ENCODE results near the gene ARHGAP28.

The ARHGAP28 gene

DNA sequence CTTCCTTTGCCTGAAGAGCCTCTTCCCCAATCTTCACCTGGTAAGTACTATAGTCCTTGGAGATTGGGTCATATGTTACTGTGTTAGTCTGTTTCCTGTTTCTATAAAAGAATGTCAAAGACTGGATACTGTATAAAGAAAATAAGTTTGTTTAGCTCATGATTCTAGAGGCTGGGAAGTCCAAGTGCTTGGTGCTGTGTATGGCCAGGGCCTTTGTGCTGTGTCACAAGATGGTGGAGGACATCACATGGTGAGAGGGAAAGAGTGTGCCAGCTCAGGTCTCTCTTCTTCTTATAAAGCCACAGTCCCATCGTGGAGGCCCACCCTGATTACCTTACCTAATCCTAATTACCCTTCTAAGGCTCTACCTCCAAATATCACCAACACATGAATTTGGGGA lies 20.9 kb downstream of the ARHGAP28 start:
- no peak for DNase-seq (ENCODE audit: low read depth)
- TF ChIP-seq, protein P1, sequence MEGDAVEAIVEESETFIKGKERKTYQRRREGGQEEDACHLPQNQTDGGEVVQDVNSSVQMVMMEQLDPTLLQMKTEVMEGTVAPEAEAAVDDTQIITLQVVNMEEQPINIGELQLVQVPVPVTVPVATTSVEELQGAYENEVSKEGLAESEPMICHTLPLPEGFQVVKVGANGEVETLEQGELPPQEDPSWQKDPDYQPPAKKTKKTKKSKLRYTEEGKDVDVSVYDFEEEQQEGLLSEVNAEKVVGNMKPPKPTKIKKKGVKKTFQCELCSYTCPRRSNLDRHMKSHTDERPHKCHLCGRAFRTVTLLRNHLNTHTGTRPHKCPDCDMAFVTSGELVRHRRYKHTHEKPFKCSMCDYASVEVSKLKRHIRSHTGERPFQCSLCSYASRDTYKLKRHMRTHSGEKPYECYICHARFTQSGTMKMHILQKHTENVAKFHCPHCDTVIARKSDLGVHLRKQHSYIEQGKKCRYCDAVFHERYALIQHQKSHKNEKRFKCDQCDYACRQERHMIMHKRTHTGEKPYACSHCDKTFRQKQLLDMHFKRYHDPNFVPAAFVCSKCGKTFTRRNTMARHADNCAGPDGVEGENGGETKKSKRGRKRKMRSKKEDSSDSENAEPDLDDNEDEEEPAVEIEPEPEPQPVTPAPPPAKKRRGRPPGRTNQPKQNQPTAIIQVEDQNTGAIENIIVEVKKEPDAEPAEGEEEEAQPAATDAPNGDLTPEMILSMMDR (IDR thresholded peaks at IDR 0.05; ENCODE audit: low read depth, low read length, missing control alignments): no peak
- no peak overlapping the region for H3K4me3 ChIP-seq (ENCODE audit: low read depth, low read length)

DNA sequence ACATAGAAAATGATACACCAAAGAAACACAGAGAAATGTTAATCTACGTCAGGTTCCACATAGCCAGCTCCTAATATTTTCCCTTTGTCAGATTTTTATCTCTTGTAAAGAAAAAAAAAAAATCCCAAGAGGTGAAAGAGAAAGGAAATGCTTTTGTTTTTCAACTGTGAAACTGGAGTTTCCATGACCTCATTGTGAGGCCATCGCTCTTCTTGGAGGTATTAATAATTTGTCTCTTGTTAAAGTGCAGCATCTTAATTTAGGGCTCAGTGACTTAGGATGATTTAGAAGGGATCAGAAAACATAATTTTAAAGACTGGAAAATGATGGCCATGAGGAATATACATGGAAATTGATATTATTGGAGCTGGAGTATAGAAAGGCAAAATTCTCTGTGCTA lies 21.7 kb downstream of the ARHGAP28 start:
- no peak overlapping the region for H3K4me3 ChIP-seq (ENCODE audit: low read depth, low read length)
- TF ChIP-seq, protein P1 (IDR thresholded peaks at IDR 0.05; ENCODE audit: low read depth, low read length, missing control alignments): no peak
- no peak for DNase-seq (ENCODE audit: low read depth)

DNA sequence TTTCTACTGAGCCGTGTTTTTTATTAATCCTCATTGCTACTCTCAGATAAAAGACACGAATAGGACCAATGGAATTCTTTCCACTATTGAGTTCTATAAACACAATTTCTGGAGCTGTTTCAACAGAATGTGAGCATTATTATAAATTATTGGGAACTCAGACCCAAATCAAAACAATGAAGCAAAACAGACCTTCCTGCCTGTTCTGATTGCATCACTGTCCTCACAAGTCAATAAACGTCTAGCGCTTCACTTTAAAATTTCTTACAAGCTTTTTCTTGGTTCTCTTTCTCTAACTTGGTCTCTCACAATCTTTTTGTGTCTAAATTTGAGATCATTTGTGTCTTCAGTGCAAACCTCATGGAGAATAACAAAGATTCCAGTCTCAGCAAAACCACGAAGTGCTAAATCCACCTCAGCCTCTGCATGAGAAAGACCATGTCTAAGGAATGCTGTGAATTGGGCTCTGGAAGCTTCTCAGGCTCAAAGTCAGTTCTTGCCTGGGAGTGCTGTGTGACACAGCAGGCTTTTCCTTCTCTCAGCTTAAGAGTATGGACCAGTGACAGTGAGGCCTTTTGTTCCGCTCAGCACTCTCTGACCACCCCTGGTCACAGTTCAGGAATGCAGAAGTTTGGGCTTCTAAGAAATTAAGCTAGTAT lies 22.8 kb downstream of the ARHGAP28 start:
- no peak for DNase-seq (ENCODE audit: low read depth)
- no peak overlapping the region for H3K4me3 ChIP-seq (ENCODE audit: low read depth, low read length)

DNA sequence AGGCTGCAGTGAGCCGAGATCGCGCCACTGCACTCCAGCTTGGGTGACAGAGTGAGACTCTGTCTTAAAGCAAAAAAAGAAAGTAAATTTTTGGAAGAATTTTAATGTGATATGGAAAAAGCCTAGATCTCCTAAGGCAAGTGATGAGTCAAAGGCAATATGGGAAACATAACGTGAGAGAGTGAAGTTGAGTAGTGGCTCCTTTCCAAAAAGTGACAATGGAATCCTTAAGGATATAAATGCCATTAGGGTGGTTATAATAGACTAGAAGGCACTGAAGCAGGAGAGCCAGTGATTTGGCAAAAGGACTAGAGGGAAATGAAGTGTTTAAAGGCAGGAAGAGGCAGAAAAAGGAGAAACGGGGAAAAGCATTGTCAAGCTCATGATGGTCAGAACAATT lies 25.6 kb downstream of the ARHGAP28 start:
- no peak for DNase-seq (ENCODE audit: low read depth)
- TF ChIP-seq, protein P1 (IDR thresholded peaks at IDR 0.05; ENCODE audit: low read depth, low read length, missing control alignments): no peak
- H3K4me3 ChIP-seq (ENCODE audit: low read depth, low read length): no peak overlapping the region

More for the DNA sequence above, 22.8 kb downstream of the ARHGAP28 start:
- TF ChIP-seq, protein P1 (IDR thresholded peaks at IDR 0.05; ENCODE audit: low read depth, low read length, missing control alignments): no peak

DNA sequence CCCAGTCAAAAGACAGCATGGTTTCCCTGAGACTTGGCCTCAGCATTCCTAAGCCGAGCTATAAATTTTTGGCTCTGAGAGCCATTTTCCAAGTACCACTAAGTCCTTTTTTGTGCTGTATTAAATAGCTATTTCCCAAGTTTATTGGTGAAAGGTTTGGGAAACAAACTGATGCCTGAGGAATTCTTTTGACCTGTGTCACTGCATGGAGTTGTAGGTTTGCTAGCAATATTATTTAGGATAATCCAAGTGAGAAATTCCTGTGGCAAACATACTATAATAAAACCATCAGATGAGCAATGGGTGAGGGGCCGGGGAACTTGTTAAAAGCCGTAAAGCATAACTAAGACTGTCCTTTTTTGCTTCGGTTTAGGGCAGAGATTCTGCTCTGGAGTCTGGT lies 28.4 kb downstream of the ARHGAP28 start:
- no peak overlapping the region for H3K4me3 ChIP-seq (ENCODE audit: low read depth, low read length)
- no peak for DNase-seq (ENCODE audit: low read depth)
- TF ChIP-seq, protein P1 (IDR thresholded peaks at IDR 0.05; ENCODE audit: low read depth, low read length, missing control alignments): no peak

DNA sequence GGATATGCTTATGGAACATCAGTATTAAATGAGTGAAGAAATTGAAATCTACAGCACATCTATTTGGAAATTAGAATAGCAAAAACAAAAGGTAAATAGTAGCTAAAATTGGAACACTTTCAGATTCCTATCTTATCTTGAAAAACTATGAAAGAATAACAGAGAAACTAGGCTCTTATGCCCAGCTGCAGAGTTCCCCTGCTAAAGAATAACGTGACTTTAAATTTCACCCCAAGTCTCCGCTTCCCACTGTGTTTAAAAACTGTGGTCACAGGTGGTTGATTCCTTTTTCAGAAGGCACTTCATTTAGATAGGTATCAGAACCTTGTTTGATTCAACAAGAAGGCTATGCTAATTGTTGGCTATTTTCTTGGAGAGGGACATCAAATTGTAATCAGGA lies 30.1 kb downstream of the ARHGAP28 start:
- H3K4me3 ChIP-seq (ENCODE audit: low read depth, low read length): no peak overlapping the region
- no peak for DNase-seq (ENCODE audit: low read depth)
- TF ChIP-seq, protein P1 (IDR thresholded peaks at IDR 0.05; ENCODE audit: low read depth, low read length, missing control alignments): no peak

DNA sequence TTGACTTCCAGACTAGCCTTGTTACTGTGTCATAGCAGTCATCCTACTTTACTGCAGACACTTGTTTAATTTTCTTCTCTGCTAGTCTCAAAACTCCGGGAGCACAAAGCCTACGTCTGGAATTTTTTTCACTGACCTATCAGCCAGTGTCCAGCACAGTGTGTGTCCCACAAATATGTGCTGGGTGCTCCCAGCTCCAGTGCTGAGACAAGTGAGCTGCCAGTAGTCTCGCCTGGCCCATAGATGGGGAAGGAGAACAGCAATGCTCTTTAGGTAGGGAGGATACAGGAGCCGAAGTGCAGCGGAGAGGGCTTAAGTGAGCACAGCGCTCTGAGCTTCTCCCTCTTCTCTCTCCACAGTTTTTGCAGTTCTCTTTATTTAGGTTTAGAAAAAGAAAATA lies 34.0 kb downstream of the ARHGAP28 start:
- H3K4me3 ChIP-seq (ENCODE audit: low read depth, low read length): no peak overlapping the region
- no peak for DNase-seq (ENCODE audit: low read depth)
- TF ChIP-seq, protein P1 (IDR thresholded peaks at IDR 0.05; ENCODE audit: low read depth, low read length, missing control alignments): no peak
